Progenitor cell of endocrine pancreas (in vitro differentiated cells): ENCODE measurements around the gene TRIM58. TPM values are rescaled to one million over a fixed set of nuclear protein-coding genes. Genes with fewer than 3 reads are reported as not detected.

Experiments
- DNase-seq: peaks from one replicate; pipeline ENCODE4 v3.0.0; 2021; ENCODE audit warnings: low spot score; ENCODE audit not compliant: unreplicated experiment
- H3K27ac Mint-ChIP-seq: 2 replicates; pipeline ENCODE4 v1.8.0; 2021; ENCODE audit warnings: mild to moderate bottlenecking, moderate library complexity, mixed read lengths
- H3K27me3 Mint-ChIP-seq: 2 replicates; pipeline ENCODE4 v1.8.0; 2021; ENCODE audit warnings: mixed read lengths
- H3K36me3 Mint-ChIP-seq: 2 replicates; pipeline ENCODE4 v1.8.0; 2022; ENCODE audit warnings: mixed read lengths; ENCODE audit not compliant: insufficient read depth
- H3K4me1 Mint-ChIP-seq: 2 replicates; pipeline ENCODE4 v1.8.0; 2021; ENCODE audit warnings: low read depth, mixed read lengths
- H3K4me3 Mint-ChIP-seq: 2 replicates; pipeline ENCODE4 v1.8.0; 2021; ENCODE audit warnings: low read depth, mild to moderate bottlenecking, moderate library complexity, mixed read lengths
- H3K9me3 Mint-ChIP-seq: 2 replicates; pipeline ENCODE4 v1.8.0; 2021; ENCODE audit warnings: low read depth, mixed read lengths
- CTCF ChIP-seq: fragments of 200-600 bp; sonication (generic); IDR thresholded peaks from one replicate; pipeline ENCODE4 v1.5.0; 2021; ENCODE audit warnings: antibody characterized with exemption, mild to moderate bottlenecking; ENCODE audit not compliant: unreplicated experiment
- total RNA-seq: library from RNA; stranded (reverse); gene quantifications from 2 replicates; pipeline ENCODE4 v1.2.1, GENCODE V29; 2021

The TRIM58 gene
- total RNA-seq, 1 donor from 2014 or later: 1.1 TPM

- Mint-ChIP-seq H3K9me3 (peaks cover 13% of the 10 kb centered on the region), H3K4me1 (no peaks in the 10 kb centered on the region), H3K4me3 (no peak overlapping the region), H3K27me3 (peaks cover 7% of the 10 kb centered on the region), H3K27ac (no peak overlapping the region), H3K36me3 (no peaks in the 10 kb centered on the region)
- TF ChIP-seq CTCF: no peak
- no peak for DNase-seq
Observed at GRCh38 chr1:247855911-247856310, 1.1 kb upstream of the TRIM58 start.

- TF ChIP-seq CTCF: no peak
- no peaks in the 10 kb centered on the region for H3K36me3 Mint-ChIP-seq
- H3K27me3 Mint-ChIP-seq: peaks cover 7% of the 10 kb centered on the region
Observed at GRCh38 chr1:247857985-247858619, 1.1 kb downstream of the TRIM58 start.

GRCh38 chr1:247862756-247863155 lies 5.8 kb downstream of the TRIM58 start:
- no peak overlapping the region for H3K27ac Mint-ChIP-seq
- peaks cover 8% of the 10 kb centered on the region for H3K9me3 Mint-ChIP-seq
- no peaks in the 10 kb centered on the region for H3K36me3 Mint-ChIP-seq
- no peak for DNase-seq
- no peak overlapping the region for H3K4me3 Mint-ChIP-seq
- H3K4me1 Mint-ChIP-seq: no peaks in the 10 kb centered on the region
- peaks cover 4% of the 10 kb centered on the region for H3K27me3 Mint-ChIP-seq
- no peak for TF ChIP-seq CTCF

More at GRCh38 chr1:247857985-247858619, 1.1 kb downstream of the TRIM58 start:
- Mint-ChIP-seq H3K4me1 (no peaks in the 10 kb centered on the region), H3K27ac (peak overlapping the region; percentile 76), H3K4me3 (peak overlapping the region; percentile 69), H3K9me3 (peaks cover 8% of the 10 kb centered on the region)
- DNase-seq: no peak

- DNase-seq: no peak
- H3K4me3 Mint-ChIP-seq: no peak overlapping the region
- H3K36me3 Mint-ChIP-seq: no peaks in the 10 kb centered on the region
- no peaks in the 10 kb centered on the region for H3K4me1 Mint-ChIP-seq
- no peak overlapping the region for H3K27ac Mint-ChIP-seq
- H3K9me3 Mint-ChIP-seq: peaks cover 8% of the 10 kb centered on the region
- no peaks in the 10 kb centered on the region for H3K27me3 Mint-ChIP-seq
- TF ChIP-seq CTCF: no peak
Observed at GRCh38 chr1:247864644-247865043, 7.7 kb downstream of the TRIM58 start.

- Mint-ChIP-seq H3K9me3 (peaks cover 11% of the 10 kb centered on the region), H3K4me1 (no peaks in the 10 kb centered on the region)
- TF ChIP-seq CTCF: no peak
Observed at GRCh38 chr1:247865416-247865815, 8.4 kb downstream of the TRIM58 start.

More at GRCh38 chr1:247865416-247865815, 8.4 kb downstream of the TRIM58 start:
- H3K36me3 Mint-ChIP-seq: no peaks in the 10 kb centered on the region
- H3K4me3 Mint-ChIP-seq: no peak overlapping the region
- no peak for DNase-seq
- H3K27ac Mint-ChIP-seq: no peak overlapping the region
- H3K27me3 Mint-ChIP-seq: no peaks in the 10 kb centered on the region
